Heart left ventricle (tissue), 16 donors: ENCODE results near the gene PML. TPM values are rescaled to one million over a fixed set of nuclear protein-coding genes. Genes with fewer than 3 reads are reported as not detected.

Source experiments
- ATAC-seq, 4 donors: fragments of 200-7000 bp; cut with Tn5 transposase; one replicate each; pipeline ENCODE4 v1.9.1; 2020 to 2022; ENCODE audit warnings: moderate library complexity in 4 of 4, mild to moderate bottlenecking in 3 of 4, moderate number of reproducible peaks in 1 of 4
- DNase-seq, 5 donors: peaks; one replicate each; pipeline ENCODE4 v3.0.0-alpha.2; 2020
- H3K27ac ChIP-seq, 12 donors: fragments of 200-600 bp; sonication (generic) in 4 of 12; one replicate each; pipeline versions ENCODE4 v1.5.0 to v1.8.0; 2016 to 2022; ENCODE audit warnings: mild to moderate bottlenecking in 2 of 12
- H3K27me3 ChIP-seq, 9 donors: fragments of 200-600 bp; sonication (generic) in 2 of 9; one replicate each; pipeline versions ENCODE4 v1.5.1 to v1.8.0; 2016 to 2022; ENCODE audit warnings: mild to moderate bottlenecking in 3 of 9
- H3K36me3 ChIP-seq, 9 donors: fragments of 200-600 bp; sonication (generic) in 2 of 9; one replicate each; pipeline versions ENCODE4 v1.5.0 to v1.8.0; 2018 to 2022; ENCODE audit warnings: mild to moderate bottlenecking in 2 of 9
- H3K4me1 ChIP-seq, 12 donors: fragments of 200-600 bp; sonication (generic) in 4 of 12; one replicate each; pipeline versions ENCODE4 v1.5.0 to v1.8.0; 2016 to 2022; ENCODE audit warnings: mild to moderate bottlenecking in 3 of 12
- H3K4me3 ChIP-seq, 12 donors: fragments of 200-600 bp; sonication (generic) in 4 of 12; one replicate each; pipeline versions ENCODE4 v1.5.0 to v1.8.0; 2017 to 2022; ENCODE audit warnings: mild to moderate bottlenecking in 9 of 12, moderate library complexity in 4 of 12
- H3K9me3 ChIP-seq, 12 donors: fragments of 200-600 bp; sonication (generic) in 4 of 12; one replicate each; pipeline versions ENCODE4 v1.5.0 to v1.8.0; 2016 to 2022; ENCODE audit warnings: mild to moderate bottlenecking in 1 of 12
- CTCF ChIP-seq, 12 donors: fragments of 200-600 bp; sonication (generic) in 4 of 12; IDR thresholded peaks; one replicate each; pipeline versions ENCODE4 v1.5.0 to v1.8.0; 2018 to 2022; ENCODE audit warnings: antibody characterized with exemption in 12 of 12, mild to moderate bottlenecking in 5 of 12
- POLR2A ChIP-seq, 2 donors: fragments of 450-650 bp; IDR thresholded peaks; one replicate each; pipeline ENCODE4 v1.6.1; 2017; ENCODE audit warnings: antibody characterized with exemption in 2 of 2, mild to moderate bottlenecking in 2 of 2, moderate library complexity in 2 of 2
- WGBS, 4 donors: extraction: QIAGEN DNeasy Blood & Tissue Kit in 2 of 4; methylation state at CpG; one replicate each; pipeline versions ENCODE4 v1.1.5 to v1.1.7; 2013 to 2018; 5-methylcytosine and 5-hydroxymethylcytosine counted together
- intact Hi-C, 10 donors: fragments of 100-400 bp; cut with DNase I; formaldehyde crosslinking; loops; one replicate each; pipeline versions ENCODE4 v1.11.1 to v1.14.2; 2022
- polyA plus RNA-seq, 2 donors: library from polyadenylated mRNA; stranded (reverse); fragments of 200-250 nt; gene quantifications; one replicate each; pipeline ENCODE4 v1.2.3, GENCODE V29; 2013
- total RNA-seq, 9 donors: library from RNA; depleted of rRNA in 2 of 9; stranded (reverse); fragments of >200 nt in 2 of 9; fragmentation: NEBNext Ultra II Directional in 3 of 9; extraction: Animal tissue kit (Norgen Biotek cat#: 25700) in 3 of 9; gene quantifications; one replicate each; pipeline versions ENCODE4 v1.1.0 to v1.2.4, GENCODE V29; 2016 to 2023
- donor health status: ischemic (EF 13 %, LVEDD 7.1; RV severe dilation, severe dysfunction).
- donor health status: healthy with polysubstance abuse.
- donor health status: DM: no; HTN: yes; CAD: no.
- donor health status: DM: no; HTN: no; CAD: no.
- donor health status: ischemic (EF 25% LVEDD 6.9; RV normal size, moderate dysfunction).
- donor health status: ischemic (EF 25% LVEDD 5.7; RV mildly dilated, moderate dysfunction).
- donor health status: healthy.
- donor health status: DM: yes; HTN: yes; CAD: no.
- donor health status: ischemic (EF 35%, LVEDD 5.7; RV mildly dilated, moderate dysfunction).
- donor health status: nonischemic (EF 11% LVEDD 7.7; RV severe dilation, severe dysfunction).
- donor health status: DM: yes; HTN: yes; CAD: no.
- donor health status: PGD.
- donor health status: ischemic (EF 29% LVEDD 5.4; RV normal size, mild dysfunction).
- donor health status: nonischemic (EF 23%, LVEDD 6.1; RV moderate dilation, normal function).

Gene PML
- total and polyA plus RNA-seq, 11 donors = 17.0 to 68.7 (median 25.4) TPM

- H3K27ac ChIP-seq = no peak overlapping the region
- ATAC-seq = no peak
- no peak overlapping the region for H3K4me3 ChIP-seq
- peaks cover 0 to 30% (median 7%) of the 10 kb centered on the region in 12 donors for H3K4me1 ChIP-seq
- DNase-seq = no peak
- intact Hi-C loops = loop anchor here in 5 of 10 donors (5.0 to 10.0 kb wide), 3 partner anchors 65 to 88 kb away; partner anchors contain the start of gene TBC1D21 (in 3 of the 5)
- TF ChIP-seq POLR2A (IDR thresholded peaks at IDR 0.05) (no peak), CTCF (IDR thresholded peaks at IDR 0.05) (no peak)
- H3K36me3 ChIP-seq = no peaks in the 10 kb centered on the region
- no peaks in the 10 kb centered on the region for H3K9me3 ChIP-seq
- H3K27me3 ChIP-seq = no peaks in the 10 kb centered on the region
- 68 to 76% (median 70%) methylated on average over 5 of the region's 5 CpGs for WGBS, 4 donors
These were observed 32.1 kb upstream of the PML start for GRCh38 chr15:73962433-73962832.

GRCh38 chr15:73964736-73965093, 29.8 kb upstream of the PML start:
- Histone ChIP-seq H3K4me3 (peak overlapping the region in 1 of 12 donors; percentile 38), H3K27ac (peak overlapping the region in 1 of 12 donors; percentile 42), H3K9me3 (no peaks in the 10 kb centered on the region), H3K4me1 (peaks cover 0 to 18% (median 3%) of the 10 kb centered on the region in 12 donors), H3K36me3 (no peaks in the 10 kb centered on the region), H3K27me3 (no peaks in the 10 kb centered on the region)
- TF ChIP-seq CTCF (IDR thresholded peaks at IDR 0.05) (peak; percentile 88 to 97 (median 94)), POLR2A (IDR thresholded peaks at IDR 0.05) (no peak)
- ATAC-seq = peak; percentile 81 to 94 (median 93)
- peak; percentile 75 to 90 (median 79) for DNase-seq
- intact Hi-C loops = loop anchor here in 8 of 10 donors (1.0 to 10.0 kb wide), 7 partner anchors 13 to 90 kb away; partner anchors contain the start of gene TBC1D21 (in 3 of the 8)
- 4 to 10% (median 6%) methylated on average over 10 to 11 of the region's 11 CpGs for WGBS, 4 donors

- ATAC-seq = peak in 2 of 4 donors; percentile 37 to 38
- intact Hi-C loops = loop anchor here in 7 of 10 donors (2.0 to 10.0 kb wide), 5 partner anchors 14 to 90 kb away; partner anchors contain the start of gene TBC1D21 (in 3 of the 7)
These were observed 29.3 kb upstream of the PML start for GRCh38 chr15:73965094-73965757.

More at GRCh38 chr15:73965094-73965757, 29.3 kb upstream of the PML start:
- WGBS, 4 donors = 36 to 41% (median 39%) methylated on average over 11 to 13 of the region's 13 CpGs
- no peaks in the 10 kb centered on the region for H3K9me3 ChIP-seq
- DNase-seq = peak in 1 of 5 donors; percentile 17
- peak overlapping the region in 1 of 12 donors; percentile 42 for H3K27ac ChIP-seq
- no peaks in the 10 kb centered on the region for H3K27me3 ChIP-seq
- peaks cover 0 to 17% (median 3%) of the 10 kb centered on the region in 12 donors for H3K4me1 ChIP-seq
- no peak for TF ChIP-seq POLR2A (IDR thresholded peaks at IDR 0.05)
- TF ChIP-seq CTCF (IDR thresholded peaks at IDR 0.05) = peak in 3 of 12 donors; percentile 1 to 11 (median 5)
- H3K4me3 ChIP-seq = peak overlapping the region in 1 of 12 donors; percentile 38
- no peaks in the 10 kb centered on the region for H3K36me3 ChIP-seq
